ENCODE measurements around the gene TATDN3. TPM values are rescaled to one million over a fixed set of nuclear protein-coding genes. Genes with fewer than 3 reads are reported as not detected.
A peak's percentile ranks its signal among the peaks of the same experiment; 100 is the strongest.

Gene TATDN3
- total and polyA plus RNA-seq, 9 of the 15 experiments (the other 6 are each of a cell fraction or from before 2014, with no cell fraction given) = 18.3 to 79.9 (median 28.2) TPM

GRCh38 chr1:212814537-212815334 lies 23.0 kb downstream of the TATDN3 start:
- peak in 1 of 4 experiments; percentile 28 for DNase-seq (ENCODE audit: extremely low read depth in 1 of 4, low spot score in 3 of 4)
- intact Hi-C loops (cut with micrococcal nuclease) (loop anchor here (2.0 kb wide), 2 partner anchors 100 to 180 kb away; no protein-coding TSS in a partner anchor), in situ Hi-C loops (cut with MboI) (no loop called here)
- TF ChIP-seq RAD21 (CRISPR knock-in tag; conservative IDR thresholded peaks at IDR 0.05 in 1 of 2, IDR thresholded peaks at IDR 0.05 in 1 of 2) (peak; percentile 21 to 61; a peak in 3 of 4 replicates), PRPF4 (IDR thresholded peaks at IDR 0.05; ENCODE audit: insufficient read depth, low read depth, low read length, poor library complexity, severe bottlenecking) (no peak), HLTF (IDR thresholded peaks at IDR 0.05) (no peak), NR4A1 (CRISPR knock-in tag; IDR thresholded peaks at IDR 0.05) (no peak), NR4A1 (tag; IDR thresholded peaks at IDR 0.05) (no peak), PBX2 (CRISPR knock-in tag; IDR thresholded peaks at IDR 0.05; ENCODE audit: low read depth) (no peak), PBX2 (tag; conservative IDR thresholded peaks at IDR 0.05; ENCODE audit: low read depth) (no peak), REST (IDR thresholded peaks at IDR 0.05; ENCODE audit: borderline replicate concordance) (peak; percentile 43; the same call in 1 of the 2 replicates), REST (CRISPR knock-in tag; IDR thresholded peaks at IDR 0.05; ENCODE audit: low read depth) (no peak)

More at GRCh38 chr1:212814537-212815334, 23.0 kb downstream of the TATDN3 start:
- H3K27me3 ChIP-seq (ENCODE audit: control insufficient read depth in 2 of 2, insufficient read depth in 2 of 2, low read length in 2 of 2) = no peaks in the 10 kb centered on the region
- H3K36me3 ChIP-seq (ENCODE audit: control insufficient read depth, insufficient read depth, low read length) = no peaks in the 10 kb centered on the region
- BruUV-seq (replicated peaks) = no TSS peak
- H3K9me1 ChIP-seq (ENCODE audit: control insufficient read depth, insufficient read depth, low read length) = no peaks in the 10 kb centered on the region
- FAIRE-seq (no peak), ATAC-seq (no peak)
- no peak overlapping the region for H2AFZ ChIP-seq (ENCODE audit: low read depth, low read length)
- CTCF ChIA-PET (ENCODE audit: low intra/inter-chr PET ratio) = interaction anchor here (1.4 to 1.7 kb wide), 3 partner anchors 100 to 181 kb away, joined by 4 to 15 read pairs (median 9); no protein-coding TSS in a partner anchor
- H3K79me2 ChIP-seq (ENCODE audit: control insufficient read depth, insufficient read depth, low read length) = no peaks in the 10 kb centered on the region
- H3K4me3 ChIP-seq = no peak overlapping the region
- H4K20me1 ChIP-seq (replicated peaks; ENCODE audit: control insufficient read depth, insufficient read depth, low read length) = no peaks in the 10 kb centered on the region
- H3K4me2 ChIP-seq (ENCODE audit: insufficient read depth, low read length) = no peak overlapping the region
- H3K9me3 ChIP-seq (replicated peaks; ENCODE audit: control insufficient read depth, insufficient read depth, low read depth, low read length) = no peaks in the 10 kb centered on the region
- WGBS (ENCODE audit: insufficient coverage, low coverage, missing lambda C conversion rate) = 57% methylated on average over 5 of the region's 5 CpGs
- H3K27ac ChIP-seq (ENCODE audit: extremely low read depth, low read depth, low read length) = no peak overlapping the region
- H3K9ac ChIP-seq (ENCODE audit: insufficient read depth in 1 of 2, low read depth in 2 of 2, low read length in 2 of 2) = no peak overlapping the region
- no peaks in the 10 kb centered on the region for H3K4me1 ChIP-seq (replicated peaks in 1 of 2; ENCODE audit: control insufficient read depth in 2 of 2, insufficient read depth in 2 of 2, low read length in 2 of 2)
- POLR2A ChIA-PET = interaction anchor here (0.8 to 1.1 kb wide), 3 partner anchors 9 to 65 kb away, joined by 3 to 7 read pairs (median 3); no protein-coding TSS in a partner anchor
